HFF-Myc (cell line): ENCODE results near the gene KANK4.
"Not testable (repeated sequence)": the region's sequence is repeated elsewhere in the genome, so short reads cannot be mapped to it uniquely, and the experiment has no call there.

Source experiments
- DNase-seq: peaks from one replicate; pipeline ENCODE4 v3.0.0-alpha.2; 2011; ENCODE audit warnings: low read depth; ENCODE audit errors: extremely low read depth
- H3K4me3 ChIP-seq: replicated peaks from 2 replicates; pipeline ENCODE4 v1.5.1; 2011; ENCODE audit warnings: low read depth, mild to moderate bottlenecking, control low read depth, low read length
- TF ChIP-seq, protein P1 (sequence below): IDR thresholded peaks from 2 replicates; pipeline ENCODE4 v1.5.1; 2012; ENCODE audit warnings: mild to moderate bottlenecking, low read depth, low read length, control low read depth; ENCODE audit errors: missing control alignments

KANK4 gene

DNA sequence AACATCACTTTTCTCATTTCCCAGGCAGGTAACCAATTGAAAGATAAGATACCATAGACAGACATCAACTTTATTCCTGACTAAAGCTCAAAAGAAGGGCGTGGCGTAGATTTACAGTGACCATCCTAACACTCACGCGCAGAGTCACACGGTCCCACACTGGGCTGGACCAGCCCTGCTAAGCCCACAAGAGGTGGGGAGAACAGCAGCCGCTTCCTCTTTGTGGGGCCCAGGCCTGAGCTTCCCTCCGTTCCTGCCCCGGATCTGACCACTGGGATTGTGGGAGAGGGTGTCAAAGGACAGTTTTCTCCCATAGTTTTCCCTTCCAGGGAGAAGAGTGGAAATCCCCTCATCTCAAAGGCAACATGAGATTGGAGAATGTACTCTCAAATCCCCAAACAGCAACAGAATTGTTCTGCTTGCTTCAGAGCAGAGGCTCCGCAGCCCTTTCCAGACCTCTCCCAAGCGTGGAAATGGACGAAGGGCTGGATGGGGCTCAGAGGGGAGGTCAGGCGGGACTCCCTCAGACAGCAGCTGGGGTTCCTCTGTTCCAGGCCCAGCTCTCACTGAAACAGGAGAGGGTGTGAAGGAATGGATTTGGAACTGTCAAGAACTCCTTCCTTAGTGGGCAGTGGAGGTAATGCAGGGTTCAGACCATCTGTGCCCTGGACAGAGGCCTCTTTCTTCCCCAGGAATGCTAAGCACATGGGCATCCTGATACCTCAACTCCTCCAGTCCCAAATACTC, 90.9 kb downstream of the KANK4 start:
- no peak overlapping the region for H3K4me3 ChIP-seq
- TF ChIP-seq, protein P1, sequence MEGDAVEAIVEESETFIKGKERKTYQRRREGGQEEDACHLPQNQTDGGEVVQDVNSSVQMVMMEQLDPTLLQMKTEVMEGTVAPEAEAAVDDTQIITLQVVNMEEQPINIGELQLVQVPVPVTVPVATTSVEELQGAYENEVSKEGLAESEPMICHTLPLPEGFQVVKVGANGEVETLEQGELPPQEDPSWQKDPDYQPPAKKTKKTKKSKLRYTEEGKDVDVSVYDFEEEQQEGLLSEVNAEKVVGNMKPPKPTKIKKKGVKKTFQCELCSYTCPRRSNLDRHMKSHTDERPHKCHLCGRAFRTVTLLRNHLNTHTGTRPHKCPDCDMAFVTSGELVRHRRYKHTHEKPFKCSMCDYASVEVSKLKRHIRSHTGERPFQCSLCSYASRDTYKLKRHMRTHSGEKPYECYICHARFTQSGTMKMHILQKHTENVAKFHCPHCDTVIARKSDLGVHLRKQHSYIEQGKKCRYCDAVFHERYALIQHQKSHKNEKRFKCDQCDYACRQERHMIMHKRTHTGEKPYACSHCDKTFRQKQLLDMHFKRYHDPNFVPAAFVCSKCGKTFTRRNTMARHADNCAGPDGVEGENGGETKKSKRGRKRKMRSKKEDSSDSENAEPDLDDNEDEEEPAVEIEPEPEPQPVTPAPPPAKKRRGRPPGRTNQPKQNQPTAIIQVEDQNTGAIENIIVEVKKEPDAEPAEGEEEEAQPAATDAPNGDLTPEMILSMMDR: no peak
- no peak for DNase-seq

DNA sequence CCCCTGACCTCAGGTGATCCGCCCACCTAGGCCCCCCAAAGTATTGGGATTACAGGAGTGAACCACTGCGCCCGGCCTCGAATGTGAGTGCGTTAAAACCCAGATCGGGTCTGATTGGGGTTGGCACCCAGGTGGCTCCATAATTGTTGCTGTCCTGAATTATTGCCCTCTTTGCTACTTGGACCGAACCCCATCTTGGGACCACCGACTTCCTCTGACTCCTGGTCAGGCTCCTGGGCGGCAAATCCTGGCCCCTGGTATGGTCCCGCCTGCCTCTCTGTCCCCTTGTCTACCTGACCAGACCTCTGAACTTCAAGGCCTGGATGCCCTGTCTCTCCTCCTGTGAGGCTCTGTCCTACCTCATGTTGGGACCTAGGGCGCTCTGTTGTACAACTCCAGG, 91.7 kb downstream of the KANK4 start:
- no peak overlapping the region for H3K4me3 ChIP-seq
- TF ChIP-seq, protein P1: no peak
- DNase-seq: no peak

DNA sequence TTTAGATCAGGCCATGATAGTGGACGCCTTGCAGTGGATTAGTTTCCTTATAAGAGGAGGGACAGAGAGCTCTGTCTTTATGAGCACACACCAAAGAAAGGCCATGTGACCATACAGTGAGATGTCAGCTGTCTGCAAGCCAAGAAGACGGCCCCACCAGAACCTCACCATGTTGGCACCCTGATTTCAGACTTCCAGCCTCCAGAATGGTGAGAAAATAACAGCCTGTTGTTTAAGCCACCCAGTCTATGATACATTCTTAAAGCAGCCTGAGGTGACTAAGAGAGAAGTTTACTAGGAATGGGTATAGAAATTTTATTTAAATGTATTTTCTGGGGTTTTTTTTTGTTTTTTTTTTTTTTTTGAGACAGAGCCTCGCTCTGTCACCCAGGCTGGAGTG, 95.1 kb downstream of the KANK4 start:
- TF ChIP-seq, protein P1: no peak
- no peak overlapping the region for H3K4me3 ChIP-seq
- no peak for DNase-seq

DNA sequence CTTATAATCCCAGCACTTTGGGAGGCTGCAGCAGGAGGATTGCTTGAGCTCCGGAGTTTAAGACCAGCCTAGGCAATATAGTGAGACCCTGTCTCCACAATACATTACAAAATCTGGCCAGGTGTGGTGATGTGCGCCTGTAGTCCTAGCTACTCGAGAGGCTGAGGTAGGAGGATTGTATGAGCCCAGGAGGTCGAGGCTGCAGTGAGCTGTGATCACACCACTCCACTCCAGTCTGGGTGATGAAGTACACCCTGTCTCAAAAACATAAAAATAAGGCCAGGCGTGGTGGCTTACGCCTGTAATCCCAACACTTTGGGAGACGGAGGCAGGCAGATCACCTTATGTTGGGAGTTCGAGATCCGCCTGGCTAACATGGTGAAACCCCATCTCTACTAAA, 96.9 kb downstream of the KANK4 start:
- TF ChIP-seq, protein P1: no peak
- DNase-seq: no peak

DNA sequence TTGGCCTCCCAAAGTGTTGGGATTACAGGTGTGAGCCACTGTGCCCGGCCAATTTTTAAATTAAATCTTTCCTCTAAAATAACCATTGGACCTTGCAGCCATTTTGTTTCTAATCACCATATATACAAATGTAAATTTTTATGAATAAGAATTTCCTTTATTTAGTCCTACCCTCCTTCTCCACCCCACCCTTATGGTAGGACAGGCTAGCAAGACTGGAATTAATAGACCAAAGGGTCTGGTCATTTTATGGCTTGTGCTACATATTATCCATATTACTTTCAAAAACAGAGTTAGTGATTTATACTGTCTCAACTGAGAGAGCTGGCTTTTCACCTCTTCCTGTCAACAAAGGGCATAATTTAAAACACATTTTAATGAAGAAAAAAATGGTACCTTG, 98.1 kb downstream of the KANK4 start:
- DNase-seq: no peak
- TF ChIP-seq, protein P1: no peak
- no peak overlapping the region for H3K4me3 ChIP-seq

More for the DNA sequence above, 96.9 kb downstream of the KANK4 start:
- no peak overlapping the region for H3K4me3 ChIP-seq

DNA sequence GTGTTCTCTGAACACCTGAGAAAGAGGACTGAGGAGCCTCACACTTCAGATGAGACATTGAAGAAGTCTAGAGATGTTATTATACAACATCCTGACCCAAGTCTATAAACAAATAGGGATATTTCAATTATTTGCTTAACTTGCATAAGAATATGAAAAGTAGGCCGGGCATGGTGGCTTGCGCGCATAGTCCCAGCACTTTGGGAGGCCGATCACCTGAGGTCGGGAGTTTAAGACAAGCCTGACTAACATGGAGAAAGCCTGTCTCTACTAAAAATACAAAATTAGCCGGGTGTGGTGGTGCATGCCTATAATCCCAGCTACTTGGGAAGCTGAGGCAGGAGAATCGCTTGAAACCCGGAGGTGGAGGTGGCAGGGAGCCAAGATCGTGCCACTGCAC, 98.8 kb downstream of the KANK4 start:
- H3K4me3 ChIP-seq, DNase-seq: not testable (repeated sequence)

DNA sequence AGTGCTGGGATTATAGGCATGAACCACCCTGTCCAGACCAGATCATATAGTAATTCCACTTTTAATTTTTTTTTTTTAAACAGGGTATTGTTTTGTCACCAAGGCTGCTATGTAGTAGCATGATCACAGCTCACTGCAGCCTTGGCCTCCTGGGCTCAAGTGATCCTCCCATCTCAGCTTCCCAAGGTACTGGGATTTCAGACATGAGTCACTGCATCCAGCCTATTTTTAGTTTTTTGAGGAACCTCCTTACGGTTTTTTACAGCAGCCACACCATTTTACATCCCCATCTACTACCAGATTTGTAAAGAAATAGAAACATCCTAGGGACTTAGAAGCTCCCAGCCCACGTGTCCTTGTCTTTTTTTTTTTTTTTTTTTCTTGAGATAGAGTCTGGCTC, 100.6 kb downstream of the KANK4 start:
- TF ChIP-seq, protein P1: no peak
- no peak overlapping the region for H3K4me3 ChIP-seq
- DNase-seq: no peak
